K562 (cell line): ENCODE results near the gene AGMO. TPM values are rescaled to one million over a fixed set of nuclear protein-coding genes. Genes with fewer than 3 reads are reported as not detected.

Experiments
- ATAC-seq: fragments of 200-7000 bp; cut with Tn5 transposase; 3 replicates; pipeline ENCODE4 v1.9.1; 2020; ENCODE audit warnings: moderate library complexity
- BruUV-seq: library from RNA; stranded (reverse); fragments of 400-500 nt; replicated peaks from 2 replicates; lab custom pipeline; 2021; lab: Mats Ljungman, UMichigan
- CTCF ChIA-PET: fragments of 300-600 bp; formaldehyde crosslinking; extraction: SDS; loops from one replicate; lab custom pipeline; 2021; ENCODE audit warnings: low intra/inter-chr PET ratio; lab: Yijun Ruan, JAX
- POLR2A ChIA-PET: fragments of 300-600, 350-650 bp; sonication (Branson Sonifier 250); formaldehyde crosslinking; extraction: SDS; loops from one replicate; lab custom pipeline; 2021; ENCODE audit warnings: antibody characterized with exemption, inconsistent platforms; lab: Yijun Ruan, JAX
- DNase-seq, 4 experiments: peaks; one replicate each; pipeline versions ENCODE4 v3.0.0 to v3.0.0-alpha.2; 2011 to 2018; ENCODE audit warnings: low spot score in 3 of 4, mixed read lengths in 3 of 4; ENCODE audit errors: extremely low read depth in 1 of 4
- FAIRE-seq: peaks from 2 replicates; lab custom pipeline; 2011; peaks lifted over from hg19 to GRCh38; lab: Jason Lieb, UNC
- H2AFZ ChIP-seq: 2 replicates; pipeline ENCODE4 v1.6.0; 2011; ENCODE audit warnings: low read depth, low read length, control low read depth, inconsistent platforms
- H3K27ac ChIP-seq: fragments of 200-600 bp; 3 replicates; pipeline ENCODE4 v1.8.0; 2011; ENCODE audit warnings: low read depth, mild to moderate bottlenecking, control low read depth, inconsistent platforms, low read length, moderate library complexity, mixed read lengths; ENCODE audit errors: extremely low read depth
- H3K27me3 ChIP-seq, 2 experiments: fragments of 300-600 bp in 1 of 2; 2 replicates in 1 of 2; 3 replicates in 1 of 2; pipeline versions ENCODE4 v1.6.0 to v1.8.0; 2011; ENCODE audit warnings: inconsistent platforms in 2 of 2, low read length in 2 of 2, mild to moderate bottlenecking in 1 of 2, mixed read lengths in 1 of 2, moderate library complexity in 1 of 2; ENCODE audit not compliant: control insufficient read depth in 2 of 2, insufficient read depth in 2 of 2
- H3K36me3 ChIP-seq: fragments of 300-600 bp; 3 replicates; pipeline ENCODE4 v1.8.0; 2011; ENCODE audit warnings: mild to moderate bottlenecking, low read length, inconsistent platforms; ENCODE audit not compliant: control insufficient read depth, insufficient read depth
- H3K4me1 ChIP-seq, 2 experiments: fragments of 200-600 bp in 1 of 2; replicated peaks in 1 of 2; 2 replicates in 1 of 2; 3 replicates in 1 of 2; pipeline versions ENCODE4 v1.5.1 to v1.8.0; 2011; ENCODE audit warnings: inconsistent platforms in 2 of 2, low read length in 2 of 2, mild to moderate bottlenecking in 1 of 2, mixed read lengths in 1 of 2, moderate library complexity in 1 of 2; ENCODE audit not compliant: control insufficient read depth in 2 of 2, insufficient read depth in 2 of 2
- H3K4me2 ChIP-seq: 2 replicates; pipeline ENCODE4 v1.6.1; 2011; ENCODE audit warnings: low read length, control low read depth, inconsistent platforms, mixed read lengths; ENCODE audit not compliant: insufficient read depth
- H3K4me3 ChIP-seq: fragments of 200-600 bp; sonication (generic), shearing (Covaris generic); 2 replicates; pipeline ENCODE4 v1.5.1; 2016; ENCODE audit warnings: control low read depth, inconsistent platforms
- H3K79me2 ChIP-seq: fragments of 200-600 bp; 3 replicates; pipeline ENCODE4 v1.8.0; 2011; ENCODE audit warnings: low read length, inconsistent platforms; ENCODE audit not compliant: control insufficient read depth, insufficient read depth
- H3K9ac ChIP-seq, 2 experiments: 2 replicates each; pipeline versions ENCODE4 v1.6.0 to v1.6.1; 2011; ENCODE audit warnings: low read depth in 2 of 2, low read length in 2 of 2, control low read depth in 1 of 2, inconsistent platforms in 1 of 2, mild to moderate bottlenecking in 1 of 2, mixed read lengths in 1 of 2; ENCODE audit not compliant: insufficient read depth in 1 of 2
- H3K9me1 ChIP-seq: one replicate; pipeline ENCODE4 v1.6.0; 2011; ENCODE audit warnings: inconsistent platforms, mild to moderate bottlenecking, low read length, moderate library complexity; ENCODE audit not compliant: control insufficient read depth, insufficient read depth
- H3K9me3 ChIP-seq: replicated peaks from 2 replicates; pipeline ENCODE4 v1.5.1; 2011; ENCODE audit warnings: low read depth, low read length, inconsistent platforms; ENCODE audit not compliant: control insufficient read depth, insufficient read depth
- H4K20me1 ChIP-seq: replicated peaks from 2 replicates; pipeline ENCODE4 v1.6.1; 2011; ENCODE audit warnings: low read length, inconsistent platforms, mixed read lengths; ENCODE audit not compliant: control insufficient read depth, insufficient read depth
- FOXK2 ChIP-seq, 2 experiments: fragments of 450-650 bp; IDR thresholded peaks in 1 of 2; conservative IDR thresholded peaks in 1 of 2; 2 replicates each; pipeline ENCODE4 v1.6.1; 2016; ENCODE audit warnings: low read depth in 2 of 2, mild to moderate bottlenecking in 1 of 2
- KDM5B ChIP-seq: fragments of 200-600 bp; sonication (generic); IDR thresholded peaks from 2 replicates; pipeline ENCODE4 v1.6.1; 2012; ENCODE audit warnings: low read depth, mild to moderate bottlenecking, moderate library complexity, low read length, control low read depth, inconsistent platforms; ENCODE audit not compliant: insufficient replicate concordance
- PRPF4 ChIP-seq: fragments of 200-400 bp; formaldehyde crosslinking; IDR thresholded peaks from one replicate; pipeline ENCODE4 v1.6.1; 2017; ENCODE audit warnings: low read length, low read depth, mild to moderate bottlenecking; ENCODE audit not compliant: insufficient read depth, poor library complexity, severe bottlenecking
- RB1 ChIP-seq: fragments of 450-650 bp; IDR thresholded peaks from 2 replicates; pipeline ENCODE4 v1.6.1; 2017; ENCODE audit warnings: low read depth, mild to moderate bottlenecking
- RREB1 ChIP-seq: fragments of 250-450 bp; sonication (Bioruptor Pico); IDR thresholded peaks from 2 replicates; pipeline ENCODE4 v1.4.0; 2020
- ZNF398 ChIP-seq: fragments of 250-450 bp; sonication (Bioruptor Pico); IDR thresholded peaks from 2 replicates; pipeline ENCODE4 v1.8.0; 2021; ENCODE audit warnings: moderate library complexity, mild to moderate bottlenecking, inconsistent platforms
- WGBS: fragments of 100-300 bp; shearing (Covaris generic); methylation state at CpG from one replicate; pipeline ENCODE4 v1.1.6; 2016; ENCODE audit warnings: low coverage, mixed read lengths; ENCODE audit not compliant: insufficient coverage; ENCODE audit errors: missing lambda C conversion rate; 5-methylcytosine and 5-hydroxymethylcytosine counted together
- in situ Hi-C: fragments of 300-500 bp; cut with MboI; formaldehyde crosslinking; loops from 4 replicates; pipeline ENCODE4 v1.15.0; 2018; ENCODE audit warnings: inconsistent platforms, mixed read lengths
- intact Hi-C: fragments of 100-400 bp; cut with micrococcal nuclease; formaldehyde crosslinking; loops from 2 replicates; pipeline ENCODE4 v1.14.2; 2022
- polyA plus RNA-seq, 8 experiments: library from polyadenylated mRNA; depleted of rRNA in 4 of 8; stranded (reverse) in 5 of 8; unstranded in 3 of 8; fragments of >200 nt; fragmentation: Nextera tagmentation in 2 of 8; fragmentation: Illumina TruSeq in 1 of 8; extraction: Ambion mirVana in 2 of 8; extraction: Trizol in 1 of 8; gene quantifications; 2 replicates each; pipeline versions ENCODE4 v1.2.1 to v1.2.3, GENCODE V29; 2011 to 2014; ENCODE audit warnings: inconsistent platforms in 1 of 8, missing spikeins in 1 of 8
- total RNA-seq, 7 experiments: library from RNA; depleted of rRNA in 6 of 7; stranded (reverse); fragments of >200 nt in 6 of 7; fragmentation: Illumina TruSeq in 2 of 7; extraction: Trizol in 2 of 7; gene quantifications; 2 replicates each; pipeline versions ENCODE4 v1.2.1 to v1.2.3, GENCODE V29; 2011 to 2021; ENCODE audit warnings: low replicate concordance in 1 of 7

Gene AGMO
- total and polyA plus RNA-seq, 9 of the 15 experiments (the other 6 are each of a cell fraction or from before 2014, with no cell fraction given), result 0.30 to 1.4 (median 0.69) TPM; not detected in 1

GRCh38 chr7:15600298-15600697 lies 38.5 kb upstream of the AGMO start (continued):
- TF ChIP-seq ZNF398 (CRISPR knock-in tag), result no peak
- no peak for TF ChIP-seq KDM5B
- no peak for TF ChIP-seq PRPF4
- TF ChIP-seq FOXK2 (conservative IDR thresholded peaks at IDR 0.05 in 1 of 2, IDR thresholded peaks at IDR 0.05 in 1 of 2; ENCODE audit: low read depth in 2 of 2), result no peak
- no peak for TF ChIP-seq RB1

GRCh38 chr7:15594461-15594860 lies 32.6 kb upstream of the AGMO start:
- Histone ChIP-seq H3K36me3 (no peaks in the 10 kb centered on the region), H3K9ac (no peak overlapping the region), H3K79me2 (no peaks in the 10 kb centered on the region), H3K27ac (no peak overlapping the region), H3K9me3 (no peaks in the 10 kb centered on the region; the same call in 1 of the 2 replicates), H2AFZ (no peak overlapping the region), H4K20me1 (no peaks in the 10 kb centered on the region), H3K4me3 (no peak overlapping the region), H3K9me1 (no peaks in the 10 kb centered on the region), H3K4me1 (no peaks in the 10 kb centered on the region), H3K4me2 (no peak overlapping the region), H3K27me3 (no peaks in the 10 kb centered on the region)
- intact Hi-C loops (no loop called here), in situ Hi-C loops (no loop called here)
- ChIA-PET CTCF (no interaction called here), POLR2A (no interaction called here)
- BruUV-seq, result no TSS peak
- no peak for FAIRE-seq
- TF ChIP-seq RREB1 (CRISPR knock-in tag), result no peak
- no peak for ATAC-seq
- WGBS, result 0% methylated on average over 5 of the region's 5 CpGs
- DNase-seq, result no peak
